GM21786 (cell line): ENCODE data around the gene MORN5.

Source experiments
- ATAC-seq: cut with Tn5 transposase; IDR thresholded peaks from one replicate; pipeline ENCODE4 v1.9.1; 2021; ENCODE audit not compliant: unreplicated experiment

MORN5 gene

DNA sequence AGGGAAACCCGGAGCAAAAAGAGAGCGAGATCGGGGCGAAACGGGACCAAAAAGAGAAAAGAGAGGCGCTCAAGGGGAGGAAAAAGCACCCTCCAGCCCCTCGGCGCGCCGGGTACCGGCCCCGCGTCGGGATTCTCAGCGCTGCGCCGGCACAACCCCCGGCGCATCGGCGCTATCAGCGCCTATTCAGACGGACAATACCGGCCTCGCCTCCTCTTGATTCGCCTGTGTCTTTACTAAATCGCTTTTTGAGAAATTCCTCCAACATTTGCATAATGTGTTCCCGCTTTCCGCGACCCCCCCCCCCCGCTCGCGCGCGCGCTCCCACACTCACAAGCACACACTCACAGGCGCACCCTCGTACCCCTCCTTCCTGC is 68.5 kb downstream of the MORN5 start:
- no peak for ATAC-seq

DNA sequence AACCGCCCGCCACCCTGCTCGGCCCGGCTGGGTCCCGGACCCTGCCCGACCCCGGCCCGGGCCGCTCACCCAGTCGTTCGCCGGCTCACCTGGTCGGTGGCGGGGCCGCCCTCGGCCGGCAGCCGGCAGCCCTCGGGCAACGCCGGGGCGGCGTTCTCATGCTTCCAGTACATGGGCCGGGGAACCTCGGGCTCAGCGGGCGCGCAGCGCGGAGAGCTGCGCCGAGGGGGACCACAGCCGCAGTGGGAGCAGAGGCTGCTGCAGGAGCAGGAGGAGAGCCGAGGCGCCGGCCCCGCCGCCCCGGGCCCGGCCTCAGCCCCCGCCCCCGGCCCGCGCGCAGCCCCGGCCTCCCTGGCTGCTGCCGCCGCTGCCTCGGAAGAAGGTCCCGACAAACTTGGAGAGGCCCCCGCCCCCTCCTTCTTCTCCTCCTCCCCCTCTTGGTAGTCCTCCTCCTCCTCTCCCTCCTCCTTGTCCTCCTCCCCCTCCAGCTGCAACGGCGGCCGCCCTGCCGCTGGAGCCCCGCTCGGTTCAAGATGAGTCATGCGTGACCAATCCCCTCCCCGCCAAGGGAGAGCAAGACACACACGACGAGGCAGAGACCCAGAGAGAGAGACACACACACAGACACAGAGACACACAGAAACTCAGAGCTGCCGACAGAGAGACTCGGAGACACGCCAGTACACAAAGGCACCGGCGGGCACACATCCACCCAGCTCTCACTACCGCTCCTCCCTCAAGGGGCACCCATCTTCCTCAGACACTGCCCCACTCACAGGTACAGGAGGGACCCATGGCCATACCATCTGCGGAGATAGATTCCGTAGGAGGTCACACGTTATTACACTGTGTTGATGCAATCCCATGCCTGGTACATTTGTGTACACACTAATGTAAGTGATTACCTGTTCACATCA is 69.1 kb downstream of the MORN5 start, which contains the start of gene LHX6:
TSS of gene LHX6 (minus strand) at position 390 of the 917 bp plus-strand sequence. CDS start at position 173, 217 bp downstream.
- no peak for ATAC-seq

DNA sequence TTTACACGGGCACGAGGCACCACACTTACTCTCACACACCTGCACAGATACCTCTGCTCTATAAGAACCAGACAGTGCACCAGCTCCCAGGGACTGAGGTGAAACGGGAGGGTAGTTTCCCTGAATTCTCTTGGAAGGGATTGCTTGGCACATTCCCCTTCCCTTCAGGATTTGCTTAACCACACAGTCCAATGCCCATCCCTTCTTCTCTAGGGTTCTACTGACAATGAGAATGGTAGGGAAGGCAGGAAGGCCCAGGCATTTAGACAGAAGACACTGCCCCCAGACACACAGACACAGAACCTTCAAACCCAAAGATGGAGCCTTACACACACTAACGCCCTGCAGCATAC is 69.8 kb downstream of the MORN5 start:
- no peak for ATAC-seq

DNA sequence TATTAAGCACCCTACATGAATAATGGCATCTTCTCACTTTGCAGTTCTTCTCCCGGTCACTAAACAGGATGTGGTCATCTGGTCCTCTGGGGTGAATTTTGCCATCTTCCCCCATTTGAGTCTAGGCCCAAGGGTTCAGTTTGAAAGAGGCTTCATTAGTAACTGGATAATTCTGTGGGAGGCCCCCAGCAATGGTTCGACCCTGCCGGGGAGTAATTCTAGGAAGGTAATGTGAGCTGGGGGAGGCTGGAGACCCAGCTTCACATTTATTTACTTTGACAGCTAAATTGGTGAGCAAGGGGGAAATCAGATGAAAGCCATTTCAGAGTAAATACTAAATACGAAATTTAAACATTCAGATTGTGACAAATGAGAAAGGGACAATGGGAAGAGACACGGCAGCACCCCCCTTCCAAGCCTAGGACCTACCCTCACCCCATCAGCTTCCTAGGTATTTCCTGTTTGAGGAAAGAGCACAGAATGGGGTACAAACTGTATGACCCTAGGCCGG is 73.1 kb downstream of the MORN5 start:
- no peak for ATAC-seq

DNA sequence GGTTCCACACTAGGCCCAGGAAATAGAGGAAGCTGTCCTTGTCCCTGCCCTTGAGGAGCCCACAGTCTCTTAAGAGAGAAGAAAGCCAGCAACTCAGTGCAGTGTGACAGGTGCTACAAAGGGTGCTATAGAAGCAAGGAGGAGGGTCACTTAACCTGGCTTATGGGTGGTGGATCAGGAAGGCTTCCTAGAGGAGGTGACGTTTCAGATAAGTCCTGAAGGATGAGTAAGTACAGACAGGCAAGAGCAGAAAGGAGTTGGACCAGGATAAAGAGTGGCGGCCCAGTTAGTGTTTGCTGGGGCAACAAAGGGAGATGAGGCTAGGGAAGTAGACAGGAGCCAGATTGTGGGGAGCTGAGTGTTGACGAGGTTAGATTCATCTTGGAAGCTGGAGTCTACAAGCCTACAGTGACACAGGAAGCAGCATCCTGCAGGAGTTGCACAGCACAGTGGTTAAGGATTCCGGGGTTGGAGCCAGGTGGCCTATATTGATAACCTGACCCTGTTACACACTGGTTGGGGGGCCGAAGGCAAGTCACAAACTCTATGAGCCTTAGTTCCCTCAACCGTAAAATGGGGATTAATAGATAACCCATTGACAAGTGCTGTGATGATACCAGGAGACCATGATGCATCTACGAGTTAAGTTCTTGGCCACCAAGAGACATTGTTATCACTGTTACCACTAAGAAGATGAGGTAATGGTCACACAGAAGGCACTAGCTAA is 74.5 kb downstream of the MORN5 start:
- ATAC-seq = no peak

DNA sequence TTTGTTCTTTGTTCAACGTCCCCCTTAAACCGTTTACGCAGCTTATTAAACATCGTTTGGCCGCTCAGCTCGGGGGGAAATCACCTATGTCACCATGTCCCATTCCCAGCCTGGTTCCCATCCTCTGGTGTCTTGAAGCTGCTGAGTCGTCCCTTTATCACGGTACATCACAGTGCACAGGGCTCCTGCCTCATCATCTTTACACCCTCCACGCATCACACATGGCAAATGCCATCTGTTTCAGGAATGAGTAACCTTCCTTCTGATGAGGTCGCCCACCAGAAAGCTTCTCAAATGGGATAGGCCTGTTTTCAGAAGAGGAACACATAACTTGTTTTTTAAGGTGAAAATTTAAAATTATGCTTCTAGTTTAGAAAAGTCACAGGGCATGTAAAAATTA is 77.0 kb downstream of the MORN5 start:
- ATAC-seq = no peak

DNA sequence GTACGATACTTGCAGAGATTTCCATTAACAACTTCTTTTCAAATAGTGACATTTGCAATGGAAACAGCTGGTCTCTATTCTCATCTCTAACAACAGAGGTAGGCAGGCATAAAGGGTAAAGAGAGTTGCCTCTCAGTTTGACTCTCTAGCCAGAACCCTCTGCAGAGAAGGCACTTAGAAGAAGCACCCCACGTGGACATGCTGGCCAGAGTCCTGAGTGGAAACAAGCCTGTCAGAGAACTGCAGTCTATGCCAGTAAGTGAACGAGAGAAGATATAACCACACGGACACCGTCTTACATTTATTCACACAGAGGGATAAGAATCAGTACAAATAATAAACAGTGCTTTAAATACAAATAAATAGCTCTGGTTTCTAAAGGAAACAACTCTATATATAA is 80.0 kb downstream of the MORN5 start:
- no peak for ATAC-seq

DNA sequence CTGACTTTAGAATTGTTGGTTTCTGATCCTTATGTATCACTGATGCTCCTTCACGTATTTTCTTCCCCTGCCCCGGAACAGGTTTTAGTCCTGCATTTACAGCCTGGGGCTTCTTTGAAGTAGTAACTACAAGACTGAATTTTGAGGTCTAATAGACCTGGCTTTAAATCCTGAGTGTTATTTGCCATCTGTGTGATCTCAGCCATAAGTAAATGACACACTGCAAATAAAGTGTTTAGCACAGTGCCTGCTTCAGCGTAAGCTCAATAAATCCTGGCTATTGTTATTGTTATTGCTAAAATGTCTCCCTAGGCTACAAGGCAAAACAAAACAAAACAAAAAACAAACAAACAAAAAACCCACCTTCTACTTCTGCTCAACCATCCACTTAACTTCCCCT is 84.6 kb downstream of the MORN5 start:
- no peak for ATAC-seq

DNA sequence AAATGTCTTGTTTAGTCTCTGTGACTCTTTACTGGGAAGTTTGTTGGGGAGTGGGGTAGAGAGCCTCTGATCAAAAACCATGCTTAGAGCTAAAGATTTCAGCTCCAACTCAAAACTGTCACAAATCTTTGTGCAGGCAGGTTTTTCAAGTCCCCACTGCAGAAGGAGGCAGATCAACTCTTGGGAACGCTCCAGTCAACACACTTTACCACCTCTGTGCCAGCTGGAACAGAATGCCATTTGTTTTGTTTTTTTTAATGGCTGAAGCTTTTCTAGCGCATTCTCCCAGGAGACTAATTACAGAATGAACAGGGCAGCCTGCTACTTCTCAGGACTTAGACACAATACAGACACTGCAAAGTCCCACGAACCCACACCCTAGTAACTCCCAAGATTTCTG is 87.0 kb downstream of the MORN5 start:
- ATAC-seq = no peak

DNA sequence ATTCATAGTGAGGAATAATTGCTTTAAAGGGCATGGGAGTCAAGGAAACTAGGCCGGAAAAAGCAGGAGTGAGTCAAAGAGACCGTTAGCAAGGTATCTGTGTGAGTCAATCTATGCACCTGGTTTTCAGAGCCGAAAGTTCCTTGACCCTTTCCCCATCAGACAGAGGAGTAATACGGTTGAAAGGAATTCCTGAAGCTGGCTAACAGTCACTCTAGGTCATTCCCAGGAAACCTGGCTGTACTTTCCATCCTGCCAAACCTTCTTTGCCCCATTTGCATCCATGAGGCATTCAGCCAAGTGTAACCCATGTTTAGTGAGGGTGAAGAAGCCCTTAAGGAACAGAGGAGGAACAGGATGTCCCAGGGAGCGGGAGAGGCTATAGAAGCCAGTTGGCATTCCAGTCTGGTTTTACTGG is 88.7 kb downstream of the MORN5 start:
- ATAC-seq = no peak
